ENCODE results near the gene CHRND.

GRCh38 chr2:232541195-232541960, 15.4 kb downstream of the CHRND start:
- TF ChIP-seq PHF8 (CRISPR knock-in tag; IDR thresholded peaks at IDR 0.05) (no peak), KLF15 (CRISPR knock-in tag; IDR thresholded peaks at IDR 0.05; ENCODE audit: borderline replicate concordance) (no peak), EZH2 (conservative IDR thresholded peaks at IDR 0.05; ENCODE audit: low read depth, low read length) (no peak), FIP1L1 (IDR thresholded peaks at IDR 0.05; ENCODE audit: borderline replicate concordance, insufficient read depth, low read depth, low read length) (no peak), MYC (CRISPR knock-in tag; IDR thresholded peaks at IDR 0.05; ENCODE audit: borderline replicate concordance) (no peak), ATF1 (CRISPR knock-in tag; IDR thresholded peaks at IDR 0.05) (no peak), ZNF552 (CRISPR knock-in tag; IDR thresholded peaks at IDR 0.05; ENCODE audit: borderline replicate concordance) (no peak), ZNF232 (CRISPR knock-in tag; IDR thresholded peaks at IDR 0.05; ENCODE audit: borderline replicate concordance) (no peak)
- TF ChIP-seq, protein P1, sequence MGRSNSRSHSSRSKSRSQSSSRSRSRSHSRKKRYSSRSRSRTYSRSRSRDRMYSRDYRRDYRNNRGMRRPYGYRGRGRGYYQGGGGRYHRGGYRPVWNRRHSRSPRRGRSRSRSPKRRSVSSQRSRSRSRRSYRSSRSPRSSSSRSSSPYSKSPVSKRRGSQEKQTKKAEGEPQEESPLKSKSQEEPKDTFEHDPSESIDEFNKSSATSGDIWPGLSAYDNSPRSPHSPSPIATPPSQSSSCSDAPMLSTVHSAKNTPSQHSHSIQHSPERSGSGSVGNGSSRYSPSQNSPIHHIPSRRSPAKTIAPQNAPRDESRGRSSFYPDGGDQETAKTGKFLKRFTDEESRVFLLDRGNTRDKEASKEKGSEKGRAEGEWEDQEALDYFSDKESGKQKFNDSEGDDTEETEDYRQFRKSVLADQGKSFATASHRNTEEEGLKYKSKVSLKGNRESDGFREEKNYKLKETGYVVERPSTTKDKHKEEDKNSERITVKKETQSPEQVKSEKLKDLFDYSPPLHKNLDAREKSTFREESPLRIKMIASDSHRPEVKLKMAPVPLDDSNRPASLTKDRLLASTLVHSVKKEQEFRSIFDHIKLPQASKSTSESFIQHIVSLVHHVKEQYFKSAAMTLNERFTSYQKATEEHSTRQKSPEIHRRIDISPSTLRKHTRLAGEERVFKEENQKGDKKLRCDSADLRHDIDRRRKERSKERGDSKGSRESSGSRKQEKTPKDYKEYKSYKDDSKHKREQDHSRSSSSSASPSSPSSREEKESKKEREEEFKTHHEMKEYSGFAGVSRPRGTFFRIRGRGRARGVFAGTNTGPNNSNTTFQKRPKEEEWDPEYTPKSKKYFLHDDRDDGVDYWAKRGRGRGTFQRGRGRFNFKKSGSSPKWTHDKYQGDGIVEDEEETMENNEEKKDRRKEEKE (IDR thresholded peaks at IDR 0.05) = no peak
- TF ChIP-seq, protein P2, sequence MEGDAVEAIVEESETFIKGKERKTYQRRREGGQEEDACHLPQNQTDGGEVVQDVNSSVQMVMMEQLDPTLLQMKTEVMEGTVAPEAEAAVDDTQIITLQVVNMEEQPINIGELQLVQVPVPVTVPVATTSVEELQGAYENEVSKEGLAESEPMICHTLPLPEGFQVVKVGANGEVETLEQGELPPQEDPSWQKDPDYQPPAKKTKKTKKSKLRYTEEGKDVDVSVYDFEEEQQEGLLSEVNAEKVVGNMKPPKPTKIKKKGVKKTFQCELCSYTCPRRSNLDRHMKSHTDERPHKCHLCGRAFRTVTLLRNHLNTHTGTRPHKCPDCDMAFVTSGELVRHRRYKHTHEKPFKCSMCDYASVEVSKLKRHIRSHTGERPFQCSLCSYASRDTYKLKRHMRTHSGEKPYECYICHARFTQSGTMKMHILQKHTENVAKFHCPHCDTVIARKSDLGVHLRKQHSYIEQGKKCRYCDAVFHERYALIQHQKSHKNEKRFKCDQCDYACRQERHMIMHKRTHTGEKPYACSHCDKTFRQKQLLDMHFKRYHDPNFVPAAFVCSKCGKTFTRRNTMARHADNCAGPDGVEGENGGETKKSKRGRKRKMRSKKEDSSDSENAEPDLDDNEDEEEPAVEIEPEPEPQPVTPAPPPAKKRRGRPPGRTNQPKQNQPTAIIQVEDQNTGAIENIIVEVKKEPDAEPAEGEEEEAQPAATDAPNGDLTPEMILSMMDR (CRISPR knock-in tag; IDR thresholded peaks at IDR 0.05) = no peak
- TF ChIP-seq, protein P3, sequence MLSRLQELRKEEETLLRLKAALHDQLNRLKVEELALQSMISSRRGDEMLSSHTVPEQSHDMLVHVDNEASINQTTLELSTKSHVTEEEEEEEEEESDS (CRISPR knock-in tag; IDR thresholded peaks at IDR 0.05; ENCODE audit: borderline replicate concordance) = no peak
- TF ChIP-seq, protein P4, sequence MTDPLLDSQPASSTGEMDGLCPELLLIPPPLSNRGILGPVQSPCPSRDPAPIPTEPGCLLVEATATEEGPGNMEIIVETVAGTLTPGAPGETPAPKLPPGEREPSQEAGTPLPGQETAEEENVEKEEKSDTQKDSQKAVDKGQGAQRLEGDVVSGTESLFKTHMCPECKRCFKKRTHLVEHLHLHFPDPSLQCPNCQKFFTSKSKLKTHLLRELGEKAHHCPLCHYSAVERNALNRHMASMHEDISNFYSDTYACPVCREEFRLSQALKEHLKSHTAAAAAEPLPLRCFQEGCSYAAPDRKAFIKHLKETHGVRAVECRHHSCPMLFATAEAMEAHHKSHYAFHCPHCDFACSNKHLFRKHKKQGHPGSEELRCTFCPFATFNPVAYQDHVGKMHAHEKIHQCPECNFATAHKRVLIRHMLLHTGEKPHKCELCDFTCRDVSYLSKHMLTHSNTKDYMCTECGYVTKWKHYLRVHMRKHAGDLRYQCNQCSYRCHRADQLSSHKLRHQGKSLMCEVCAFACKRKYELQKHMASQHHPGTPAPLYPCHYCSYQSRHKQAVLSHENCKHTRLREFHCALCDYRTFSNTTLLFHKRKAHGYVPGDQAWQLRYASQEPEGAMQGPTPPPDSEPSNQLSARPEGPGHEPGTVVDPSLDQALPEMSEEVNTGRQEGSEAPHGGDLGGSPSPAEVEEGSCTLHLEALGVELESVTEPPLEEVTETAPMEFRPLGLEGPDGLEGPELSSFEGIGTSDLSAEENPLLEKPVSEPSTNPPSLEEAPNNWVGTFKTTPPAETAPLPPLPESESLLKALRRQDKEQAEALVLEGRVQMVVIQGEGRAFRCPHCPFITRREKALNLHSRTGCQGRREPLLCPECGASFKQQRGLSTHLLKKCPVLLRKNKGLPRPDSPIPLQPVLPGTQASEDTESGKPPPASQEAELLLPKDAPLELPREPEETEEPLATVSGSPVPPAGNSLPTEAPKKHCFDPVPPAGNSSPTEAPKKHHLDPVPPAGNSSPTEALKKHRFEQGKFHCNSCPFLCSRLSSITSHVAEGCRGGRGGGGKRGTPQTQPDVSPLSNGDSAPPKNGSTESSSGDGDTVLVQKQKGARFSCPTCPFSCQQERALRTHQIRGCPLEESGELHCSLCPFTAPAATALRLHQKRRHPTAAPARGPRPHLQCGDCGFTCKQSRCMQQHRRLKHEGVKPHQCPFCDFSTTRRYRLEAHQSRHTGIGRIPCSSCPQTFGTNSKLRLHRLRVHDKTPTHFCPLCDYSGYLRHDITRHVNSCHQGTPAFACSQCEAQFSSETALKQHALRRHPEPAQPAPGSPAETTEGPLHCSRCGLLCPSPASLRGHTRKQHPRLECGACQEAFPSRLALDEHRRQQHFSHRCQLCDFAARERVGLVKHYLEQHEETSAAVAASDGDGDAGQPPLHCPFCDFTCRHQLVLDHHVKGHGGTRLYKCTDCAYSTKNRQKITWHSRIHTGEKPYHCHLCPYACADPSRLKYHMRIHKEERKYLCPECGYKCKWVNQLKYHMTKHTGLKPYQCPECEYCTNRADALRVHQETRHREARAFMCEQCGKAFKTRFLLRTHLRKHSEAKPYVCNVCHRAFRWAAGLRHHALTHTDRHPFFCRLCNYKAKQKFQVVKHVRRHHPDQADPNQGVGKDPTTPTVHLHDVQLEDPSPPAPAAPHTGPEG (CRISPR knock-in tag; IDR thresholded peaks at IDR 0.05) = no peak
